C4-2B (cell line): ENCODE data around the gene PIP4K2C.
"Not testable (repeated sequence)": the region's sequence is repeated elsewhere in the genome, so short reads cannot be mapped to it uniquely, and the experiment has no call there.

Experiments
- H3K27ac ChIP-seq: fragments of 450-650 bp; 2 replicates; pipeline ENCODE4 v1.5.1; 2017
- CTCF ChIP-seq: fragments of 450-650 bp; conservative IDR thresholded peaks from 2 replicates; pipeline ENCODE4 v1.5.1; 2017; ENCODE audit warnings: mild to moderate bottlenecking
- ZFX ChIP-seq: fragments of 450-650 bp; IDR thresholded peaks from 2 replicates; pipeline ENCODE4 v1.6.1; 2017

Gene PIP4K2C

DNA sequence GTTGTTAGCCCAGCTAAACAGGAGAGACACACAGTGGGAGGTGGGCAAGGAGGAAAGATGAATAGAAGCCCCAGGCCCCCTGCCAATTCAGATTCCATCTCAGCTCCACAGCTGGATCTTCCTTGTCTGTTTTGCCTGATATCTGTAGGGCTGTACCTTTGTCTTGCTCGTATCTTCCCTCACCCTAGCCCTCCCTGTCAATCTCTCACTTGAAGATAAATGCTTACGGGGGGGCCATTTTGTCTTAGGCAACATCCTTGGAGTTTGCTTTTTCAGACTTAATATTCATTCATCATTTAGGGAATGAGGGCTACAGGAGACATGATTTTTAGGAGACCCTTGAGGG lies 38.7 kb upstream of the PIP4K2C start:
- H3K27ac ChIP-seq: no peak overlapping the region
- TF ChIP-seq CTCF: no peak
- TF ChIP-seq ZFX: no peak

DNA sequence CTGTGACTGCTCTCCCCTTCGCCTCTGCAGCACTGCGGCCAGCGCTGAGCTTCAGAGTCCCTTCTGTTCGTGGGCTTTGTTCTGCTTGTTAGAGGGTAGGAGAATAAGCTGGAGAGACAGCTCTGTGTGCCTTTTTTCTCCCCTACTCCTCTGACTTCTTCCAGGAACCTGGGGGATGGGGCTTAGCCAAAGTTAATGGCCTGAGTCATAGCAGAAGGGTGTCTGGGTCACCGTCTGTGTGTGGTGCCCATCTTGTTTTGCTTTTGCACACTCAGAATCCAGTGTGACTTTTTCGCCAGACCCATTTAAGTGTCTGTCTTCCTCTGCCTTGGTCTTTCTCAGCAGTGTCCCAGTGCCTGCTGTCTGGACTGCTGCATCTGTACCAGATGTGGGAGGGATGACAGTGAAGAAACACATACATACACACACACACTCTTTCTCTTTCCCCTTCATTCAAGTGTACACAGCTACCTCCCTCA lies 38.1 kb upstream of the PIP4K2C start:
- no peak for TF ChIP-seq CTCF
- TF ChIP-seq ZFX: no peak
- H3K27ac ChIP-seq: no peak overlapping the region

GRCh38 chr12:57553343-57554202 lies 37.4 kb upstream of the PIP4K2C start:
- H3K27ac ChIP-seq: no peak overlapping the region
- TF ChIP-seq CTCF: no peak
- no peak for TF ChIP-seq ZFX

GRCh38 chr12:57554453-57554852 lies 36.5 kb upstream of the PIP4K2C start:
- TF ChIP-seq ZFX (no peak), CTCF (no peak)
- no peak overlapping the region for H3K27ac ChIP-seq

GRCh38 chr12:57554897-57555296 lies 36.1 kb upstream of the PIP4K2C start:
- H3K27ac ChIP-seq: no peak overlapping the region
- TF ChIP-seq CTCF: no peak
- TF ChIP-seq ZFX: no peak

- TF ChIP-seq ZFX (no peak), CTCF (no peak)
- H3K27ac ChIP-seq: no peak overlapping the region
Measured at GRCh38 chr12:57558864-57559263, 32.1 kb upstream of the PIP4K2C start.

DNA sequence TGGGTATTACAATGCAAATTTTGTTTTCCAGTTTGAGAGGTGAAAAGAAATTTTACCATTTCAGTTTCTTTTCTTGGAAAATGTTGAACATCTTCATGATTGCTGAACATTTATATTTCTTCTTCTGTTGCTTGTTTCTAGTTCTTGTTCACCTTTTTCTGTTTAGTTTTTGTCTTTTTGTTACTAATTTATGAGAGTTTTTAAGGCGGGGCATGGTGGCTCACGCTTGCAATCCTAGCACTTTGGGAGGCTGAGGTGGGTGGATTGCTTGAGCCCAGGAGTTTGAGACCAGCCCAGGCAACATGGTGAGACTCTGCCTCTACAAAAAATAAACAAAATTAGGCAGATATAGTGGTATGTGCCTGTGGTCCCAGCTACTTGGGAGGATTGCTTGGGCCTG lies 30.5 kb upstream of the PIP4K2C start:
- TF ChIP-seq ZFX (no peak), CTCF (no peak)
- H3K27ac ChIP-seq: no peak overlapping the region

DNA sequence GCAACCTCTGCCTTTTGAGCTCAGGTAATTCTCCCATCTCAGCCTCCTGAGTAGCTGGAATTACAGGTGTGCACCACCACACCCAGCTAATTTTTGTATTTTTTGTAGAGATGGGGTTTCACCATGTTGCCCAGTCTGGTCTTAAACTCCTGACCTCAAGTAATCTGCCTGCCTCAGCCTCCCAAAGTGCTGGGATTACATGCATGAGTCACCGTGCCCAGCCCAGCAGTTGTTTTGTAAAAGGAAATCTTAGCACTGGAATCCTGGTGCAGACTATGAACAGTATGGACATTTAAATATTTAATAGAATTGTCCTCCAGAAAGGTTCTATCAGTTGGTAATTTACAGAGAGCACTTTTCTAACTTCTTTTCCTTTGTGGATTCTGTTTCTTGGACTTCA lies 29.9 kb upstream of the PIP4K2C start:
- not testable (repeated sequence) for H3K27ac ChIP-seq
